Prostate gland (tissue), 2 donors: ENCODE measurements around the gene HDAC1. TPM values are rescaled to one million over a fixed set of nuclear protein-coding genes. Genes with fewer than 3 reads are reported as not detected.

ENCODE experiments used
- DNase-seq: peaks from one replicate; pipeline ENCODE4 v3.0.0-alpha.2; 2019; ENCODE audit warnings: low spot score
- H3K27ac ChIP-seq, 2 donors: fragments of 200-600 bp; sonication (generic); 2 replicates each; pipeline ENCODE4 v1.5.1; 2017 to 2019
- H3K27me3 ChIP-seq: fragments of 200-600 bp; sonication (generic); replicated peaks from 2 replicates; pipeline ENCODE4 v1.5.1; 2019; ENCODE audit not compliant: insufficient read depth
- H3K36me3 ChIP-seq, 2 donors: fragments of 200-600 bp; sonication (generic); 1 replicate in 1 of 2; 2 replicates in 1 of 2; pipeline versions ENCODE4 v1.5.1 to v1.8.1; 2017 to 2019
- H3K4me1 ChIP-seq: fragments of 200-600 bp; sonication (generic); replicated peaks from 2 replicates; pipeline ENCODE4 v1.5.1; 2019
- H3K4me3 ChIP-seq, 2 donors: fragments of 200-600 bp; sonication (generic); 2 replicates each; pipeline ENCODE4 v1.5.1; 2017 to 2019
- H3K9me3 ChIP-seq: fragments of 200-600 bp; sonication (generic); 2 replicates; pipeline ENCODE4 v1.5.1; 2017
- POLR2A ChIP-seq: fragments of 450-650 bp; IDR thresholded peaks from one replicate; pipeline ENCODE4 v1.6.1; 2016; ENCODE audit warnings: antibody characterized with exemption, mild to moderate bottlenecking
- POLR2AphosphoS5 ChIP-seq: sonication (generic); formaldehyde crosslinking; IDR thresholded peaks from one replicate; pipeline ENCODE4 v1.6.1; 2017; ENCODE audit warnings: antibody characterized with exemption
- WGBS: methylation state at CpG from one replicate; pipeline ENCODE4 v1.1.5; 2018; 5-methylcytosine and 5-hydroxymethylcytosine counted together
- intact Hi-C: fragments of 100-400 bp; cut with DNase I; formaldehyde crosslinking; loops from one replicate; pipeline ENCODE4 v1.14.2; 2022
- total RNA-seq, 2 donors: library from RNA; depleted of rRNA; stranded (reverse); fragments of >200 nt; gene quantifications; one replicate each; pipeline ENCODE4 v1.1.0, GENCODE V29; 2016
- TF ChIP-seq, protein P1 (sequence below), 4 experiments: fragments of 200-600 bp in 2 of 4; fragments of 450-650 bp in 2 of 4; sonication (generic) in 2 of 4; IDR thresholded peaks; 1 replicate in 3 of 4; 2 replicates in 1 of 4; pipeline ENCODE4 v1.5.1; 2016 to 2019; ENCODE audit warnings: antibody characterized with exemption in 4 of 4, mild to moderate bottlenecking in 2 of 4, moderate library complexity in 2 of 4

The HDAC1 gene
- total RNA-seq, 2 donors from 2014 or later, result 85.8 to 98.0 TPM

DNA sequence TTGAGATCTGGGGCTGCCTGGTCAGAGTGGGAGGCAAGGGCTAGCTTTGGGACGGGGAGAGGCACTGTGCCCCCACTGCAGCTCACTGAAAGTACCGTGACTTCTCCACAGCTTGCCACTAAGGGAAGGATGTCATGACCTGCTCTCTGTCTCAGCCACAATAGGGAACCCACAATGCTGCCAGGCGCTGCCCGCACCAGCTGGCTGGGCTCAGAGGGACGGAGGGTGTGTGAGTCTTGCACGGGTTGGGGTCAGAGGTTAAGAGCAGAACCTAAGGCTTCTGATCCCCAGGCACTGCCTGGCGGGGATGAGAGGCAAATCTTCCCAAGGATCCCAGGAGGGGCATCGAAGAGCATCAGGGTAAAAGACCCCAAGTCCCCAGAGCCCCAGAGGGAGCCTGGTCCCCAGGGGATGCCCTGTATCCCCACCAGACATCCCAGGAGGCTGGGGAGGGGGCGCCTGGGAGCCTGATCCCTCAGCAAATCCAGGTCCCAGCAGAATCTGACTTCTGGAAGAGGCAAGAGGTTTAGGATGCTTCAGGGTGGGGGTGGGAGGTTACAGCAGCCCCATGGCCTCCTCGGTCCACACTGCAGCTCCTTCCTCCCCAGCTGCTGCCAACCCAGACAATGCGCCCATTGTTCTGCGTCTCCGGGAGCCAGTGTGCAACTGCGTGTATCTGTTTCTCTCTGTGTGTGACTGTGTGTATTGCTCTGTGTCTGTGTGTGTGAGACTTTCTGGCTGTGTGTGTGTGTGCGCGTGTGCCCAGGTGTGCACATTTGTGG lies 46.2 kb downstream of the HDAC1 start:
- Histone ChIP-seq H3K27ac (no peak overlapping the region), H3K4me3 (no peak overlapping the region), H3K9me3 (no peaks in the 10 kb centered on the region), H3K27me3 (no peaks in the 10 kb centered on the region), H3K36me3 (no peaks in the 10 kb centered on the region), H3K4me1 (no peaks in the 10 kb centered on the region)
- TF ChIP-seq, protein P1, sequence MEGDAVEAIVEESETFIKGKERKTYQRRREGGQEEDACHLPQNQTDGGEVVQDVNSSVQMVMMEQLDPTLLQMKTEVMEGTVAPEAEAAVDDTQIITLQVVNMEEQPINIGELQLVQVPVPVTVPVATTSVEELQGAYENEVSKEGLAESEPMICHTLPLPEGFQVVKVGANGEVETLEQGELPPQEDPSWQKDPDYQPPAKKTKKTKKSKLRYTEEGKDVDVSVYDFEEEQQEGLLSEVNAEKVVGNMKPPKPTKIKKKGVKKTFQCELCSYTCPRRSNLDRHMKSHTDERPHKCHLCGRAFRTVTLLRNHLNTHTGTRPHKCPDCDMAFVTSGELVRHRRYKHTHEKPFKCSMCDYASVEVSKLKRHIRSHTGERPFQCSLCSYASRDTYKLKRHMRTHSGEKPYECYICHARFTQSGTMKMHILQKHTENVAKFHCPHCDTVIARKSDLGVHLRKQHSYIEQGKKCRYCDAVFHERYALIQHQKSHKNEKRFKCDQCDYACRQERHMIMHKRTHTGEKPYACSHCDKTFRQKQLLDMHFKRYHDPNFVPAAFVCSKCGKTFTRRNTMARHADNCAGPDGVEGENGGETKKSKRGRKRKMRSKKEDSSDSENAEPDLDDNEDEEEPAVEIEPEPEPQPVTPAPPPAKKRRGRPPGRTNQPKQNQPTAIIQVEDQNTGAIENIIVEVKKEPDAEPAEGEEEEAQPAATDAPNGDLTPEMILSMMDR (IDR thresholded peaks at IDR 0.05), result no peak
- TF ChIP-seq POLR2AphosphoS5, result no peak
- TF ChIP-seq POLR2A, result no peak
- WGBS, result 62% methylated on average over 16 of the region's 16 CpGs
- DNase-seq, result no peak
- intact Hi-C loops, result no loop called here

DNA sequence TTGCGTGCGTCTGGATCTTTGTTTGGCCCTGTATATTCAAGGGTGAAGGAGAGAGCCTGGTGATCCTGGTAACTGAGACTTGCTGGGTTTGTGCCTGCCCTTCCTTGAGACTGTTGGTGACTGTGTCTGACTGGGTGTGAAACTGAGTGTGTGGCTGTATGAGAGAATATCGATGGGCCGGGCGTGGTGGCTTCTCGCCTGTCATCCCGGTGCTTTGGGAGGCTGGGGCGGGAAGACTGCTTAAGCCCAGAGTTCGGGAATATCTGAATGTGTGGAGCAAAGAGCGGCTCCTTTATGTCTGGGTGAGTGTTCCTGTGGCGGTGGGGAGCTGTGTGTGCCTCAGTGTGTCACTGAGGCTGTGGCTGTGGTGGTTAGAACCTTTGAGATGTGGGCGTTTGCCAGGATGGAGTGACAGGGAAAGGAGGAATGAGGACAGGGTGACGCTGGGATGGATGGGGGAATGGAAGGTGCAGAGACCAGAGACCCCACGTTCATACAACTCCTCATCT lies 46.8 kb downstream of the HDAC1 start:
- Histone ChIP-seq H3K4me3 (no peak overlapping the region), H3K27me3 (no peaks in the 10 kb centered on the region), H3K4me1 (no peaks in the 10 kb centered on the region), H3K27ac (no peak overlapping the region), H3K9me3 (no peaks in the 10 kb centered on the region), H3K36me3 (no peaks in the 10 kb centered on the region)
- TF ChIP-seq, protein P1 (IDR thresholded peaks at IDR 0.05), result no peak
- TF ChIP-seq POLR2A (no peak), POLR2AphosphoS5 (no peak)
- 73% methylated on average over 14 of the region's 14 CpGs for WGBS
- intact Hi-C loops, result no loop called here
- DNase-seq, result no peak

DNA sequence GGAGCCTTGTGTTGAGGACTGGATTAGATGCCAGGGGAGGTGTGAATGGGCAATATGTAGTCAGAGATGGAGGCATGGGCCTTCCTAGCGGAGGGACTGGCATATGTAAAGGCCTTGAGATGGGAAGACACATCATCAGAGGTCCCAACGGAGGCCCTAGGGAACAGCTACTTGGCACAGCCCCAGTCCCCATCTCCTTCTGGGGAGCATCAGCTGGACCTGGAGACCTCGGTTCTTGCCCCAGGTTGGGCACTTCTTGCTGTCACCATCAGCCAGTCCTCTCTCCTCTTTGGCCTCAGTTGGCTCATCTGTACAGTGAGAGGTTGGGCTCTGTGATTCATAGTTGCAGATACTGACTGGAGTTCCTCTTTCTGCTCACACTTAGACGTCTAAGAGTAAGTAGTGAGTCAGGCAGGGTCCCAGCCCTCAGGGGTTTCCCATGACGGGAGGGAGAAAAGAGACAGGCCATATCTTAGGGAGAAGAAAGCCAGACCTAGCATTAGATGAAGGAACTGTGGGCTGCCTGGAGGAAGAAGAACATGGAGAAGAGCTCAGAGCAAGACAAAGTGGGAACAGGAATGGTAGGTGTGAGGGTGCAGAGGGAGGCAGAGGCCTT lies 47.6 kb downstream of the HDAC1 start:
- Histone ChIP-seq H3K9me3 (no peaks in the 10 kb centered on the region), H3K4me3 (no peak overlapping the region), H3K27ac (no peak overlapping the region), H3K36me3 (no peaks in the 10 kb centered on the region), H3K27me3 (no peaks in the 10 kb centered on the region), H3K4me1 (no peaks in the 10 kb centered on the region)
- no peak for DNase-seq
- WGBS, result 82% methylated on average over 5 of the region's 5 CpGs
- intact Hi-C loops, result no loop called here
- TF ChIP-seq POLR2A (no peak), POLR2AphosphoS5 (no peak)
- TF ChIP-seq, protein P1 (IDR thresholded peaks at IDR 0.05), result no peak

DNA sequence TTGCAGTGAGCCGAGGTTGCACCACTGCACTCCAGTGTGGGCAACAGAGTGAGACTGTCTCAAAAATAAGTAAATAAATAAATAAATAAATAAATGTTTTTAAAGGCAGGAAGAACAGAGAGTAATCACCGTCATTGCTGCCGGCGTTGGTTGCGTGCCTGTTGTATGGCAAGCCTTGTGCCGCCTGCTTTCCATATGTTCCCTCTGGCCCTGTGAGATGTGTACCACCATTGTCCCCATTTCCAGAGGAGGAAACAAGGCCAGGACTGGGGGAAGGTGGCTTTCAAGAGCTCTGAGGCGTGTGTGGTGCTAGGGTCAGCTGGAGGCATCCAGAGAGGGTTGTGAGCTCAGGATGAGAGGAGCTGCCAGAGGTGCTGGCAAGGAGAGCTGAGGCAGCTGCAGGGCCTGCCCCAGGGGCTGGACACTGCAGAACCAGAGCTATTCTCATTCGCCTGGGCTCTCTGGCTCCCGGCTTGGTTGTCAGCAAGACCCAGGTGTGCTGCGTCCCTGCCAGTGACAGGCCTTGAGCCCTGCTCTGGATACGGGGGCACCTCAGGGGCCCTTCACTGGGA lies 49.4 kb downstream of the HDAC1 start:
- TF ChIP-seq POLR2A (no peak), POLR2AphosphoS5 (no peak)
- TF ChIP-seq, protein P1 (IDR thresholded peaks at IDR 0.05), result no peak
- Histone ChIP-seq H3K27me3 (no peaks in the 10 kb centered on the region), H3K4me3 (no peak overlapping the region), H3K27ac (no peak overlapping the region), H3K9me3 (no peaks in the 10 kb centered on the region), H3K4me1 (no peaks in the 10 kb centered on the region), H3K36me3 (no peaks in the 10 kb centered on the region)
- 87% methylated on average over 11 of the region's 11 CpGs for WGBS
- intact Hi-C loops, result no loop called here
- DNase-seq, result no peak
